Measurements from ENCODE around the gene TMEM119. TPM values are rescaled to one million over a fixed set of nuclear protein-coding genes. Genes with fewer than 3 reads are reported as not detected.

The TMEM119 gene
- total RNA-seq, 2 experiments from 2014 or later: 0.16 to 0.20 TPM

DNA sequence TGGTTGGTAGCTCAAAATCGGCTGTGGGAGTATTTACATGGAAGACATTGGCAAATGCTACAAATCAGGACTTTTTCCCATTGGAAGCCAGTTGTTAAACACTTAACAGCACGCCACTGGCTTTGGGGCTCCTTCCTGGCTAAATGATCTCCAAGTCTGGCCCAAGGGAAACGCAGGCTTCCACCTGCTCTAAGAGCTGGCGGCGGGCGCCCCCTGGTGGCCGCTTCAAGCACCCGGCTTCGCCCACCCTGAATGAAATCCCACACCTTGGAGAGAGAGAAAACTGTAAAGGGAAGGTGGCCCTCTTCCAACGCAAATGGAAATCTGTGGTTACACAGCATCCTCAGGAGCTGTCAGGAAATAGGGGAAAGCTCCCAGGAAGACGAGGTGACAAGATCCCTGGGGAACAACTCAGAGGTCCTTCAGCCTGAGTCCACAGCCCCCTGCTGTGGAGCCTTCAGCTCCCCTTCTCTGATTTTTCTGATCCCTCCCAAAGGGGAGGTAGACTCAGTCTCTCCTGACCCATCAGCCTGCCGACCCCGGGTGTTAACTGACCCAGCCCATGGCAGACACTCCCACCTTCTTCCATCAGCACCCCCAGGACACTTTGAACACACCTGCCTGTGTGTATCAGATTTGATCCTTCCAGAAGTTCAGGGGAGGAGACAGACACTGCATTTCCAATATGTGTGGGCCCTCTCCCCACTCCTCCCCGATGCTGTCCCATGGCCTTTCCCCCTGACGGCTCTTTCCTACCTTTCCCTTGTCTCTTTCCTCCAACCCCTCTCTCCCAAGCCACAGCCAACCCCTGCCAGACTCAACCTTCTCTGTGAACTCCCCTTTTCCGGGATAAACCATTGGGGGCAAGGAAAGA is 20.4 kb upstream of the TMEM119 start:
- H3K36me3 Mint-ChIP-seq: peaks cover 51% of the 10 kb centered on the region
- peaks cover 51% of the 10 kb centered on the region for H3K4me1 Mint-ChIP-seq
- no peak overlapping the region for H3K4me3 Mint-ChIP-seq

DNA sequence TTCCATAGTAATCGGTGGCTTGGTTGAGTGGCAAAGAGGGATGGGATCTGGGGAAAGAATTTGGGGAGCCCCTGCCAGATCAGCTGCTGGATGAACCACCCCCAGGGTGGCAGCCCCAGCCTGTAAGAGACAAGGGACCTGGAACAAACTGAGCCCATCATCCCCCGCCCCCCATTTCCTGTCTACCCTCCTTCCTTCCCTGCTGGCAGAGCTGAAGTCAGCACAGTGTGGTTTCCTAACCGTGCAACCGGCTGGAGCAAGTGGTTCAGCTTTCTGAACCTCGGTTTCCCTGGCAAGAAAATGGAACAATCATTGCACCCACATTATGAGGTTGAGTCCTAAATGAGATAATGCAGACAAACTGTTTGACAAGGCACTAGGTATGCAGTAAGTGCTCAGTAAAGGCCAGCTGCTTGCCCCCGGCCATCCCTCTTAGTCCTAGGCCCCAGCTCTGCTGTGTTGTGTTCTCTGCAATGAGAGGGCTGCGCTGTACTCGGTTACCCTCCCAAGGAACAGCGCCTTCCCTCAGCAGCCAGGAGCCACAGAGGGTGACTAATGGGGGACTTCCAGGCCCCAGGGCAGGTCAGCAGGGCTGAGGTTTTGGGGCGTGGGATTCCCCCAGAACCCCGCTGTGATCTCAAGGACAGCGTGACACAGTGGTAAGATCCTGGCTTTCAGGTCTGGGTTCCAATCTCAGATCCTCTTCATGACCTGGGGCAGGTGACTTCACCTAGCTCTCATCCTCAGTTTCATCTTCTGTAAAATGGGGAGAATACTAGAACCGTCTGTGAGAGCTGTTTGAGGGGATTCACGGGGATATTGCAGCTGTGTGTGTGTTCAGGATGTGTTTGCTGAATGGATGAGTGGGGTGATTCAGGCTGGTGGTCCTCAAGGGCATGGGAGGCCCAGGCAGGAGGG is 19.3 kb upstream of the TMEM119 start:
- peaks cover 4% of the 10 kb centered on the region for H3K9me3 Mint-ChIP-seq (ENCODE audit: low read depth)
- DNase-seq (peak; percentile 86), ATAC-seq (peak; percentile 80)
- peak overlapping the region; percentile 87 for H3K27ac Mint-ChIP-seq
- peaks cover 42% of the 10 kb centered on the region for H3K36me3 Mint-ChIP-seq
- no peaks in the 10 kb centered on the region for H3K27me3 Mint-ChIP-seq
- CTCF ChIA-PET: interaction anchor here (0.7 to 11.2 kb wide), 41 partner anchors 8 to 523 kb away, joined by 3 to 382 read pairs (median 5); partner anchors contain the start of genes ALKBH2, ISCU, SART3 and SELPLG
- H3K4me1 Mint-ChIP-seq: peaks cover 44% of the 10 kb centered on the region
- peak overlapping the region; percentile 16 for H3K4me3 Mint-ChIP-seq

More for the DNA sequence above, 20.4 kb upstream of the TMEM119 start:
- DNase-seq (peak; percentile 83), ATAC-seq (peak; percentile 65)
- H3K27me3 Mint-ChIP-seq: no peaks in the 10 kb centered on the region
- peaks cover 4% of the 10 kb centered on the region for H3K9me3 Mint-ChIP-seq (ENCODE audit: low read depth)
- H3K27ac Mint-ChIP-seq: peak overlapping the region; percentile 73
- CTCF ChIA-PET: interaction anchor here (0.5 to 11.2 kb wide), 49 partner anchors 9 to 1280 kb away, joined by 3 to 382 read pairs (median 4); partner anchors contain the start of genes ALKBH2, ISCU, SART3 and SELPLG

DNA sequence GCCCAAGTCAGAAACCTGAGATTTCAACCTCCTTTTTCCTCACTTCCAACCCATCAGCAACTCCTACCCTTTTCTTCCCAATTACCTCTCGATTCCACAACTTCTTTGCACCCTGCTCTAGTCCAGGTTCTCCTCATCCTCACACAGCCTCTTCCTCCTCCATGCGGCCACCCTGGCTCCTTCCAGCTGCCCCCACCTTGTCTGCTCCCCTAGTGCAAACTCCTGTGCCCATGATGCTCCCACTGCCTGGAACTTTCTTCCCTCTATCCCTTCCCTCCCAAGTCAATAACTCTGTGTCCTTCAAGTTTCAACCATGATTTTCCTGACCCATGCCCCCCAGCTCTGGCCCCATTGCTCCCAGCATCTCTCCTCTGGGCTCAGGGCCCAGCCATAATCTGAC is 18.5 kb upstream of the TMEM119 start:
- peaks cover 48% of the 10 kb centered on the region for H3K4me1 Mint-ChIP-seq
- no peak for ATAC-seq
- no peaks in the 10 kb centered on the region for H3K27me3 Mint-ChIP-seq
- no peak for DNase-seq
- peaks cover 35% of the 10 kb centered on the region for H3K36me3 Mint-ChIP-seq
- H3K27ac Mint-ChIP-seq: peak overlapping the region; percentile 87
- no peak overlapping the region for H3K4me3 Mint-ChIP-seq
- CTCF ChIA-PET: interaction anchor here (1.3 to 11.2 kb wide), 5 partner anchors 12 to 50 kb away, joined by 3 to 382 read pairs (median 22); partner anchors contain the start of genes ISCU, SART3 and SELPLG
- H3K9me3 Mint-ChIP-seq (ENCODE audit: low read depth): peaks cover 4% of the 10 kb centered on the region

DNA sequence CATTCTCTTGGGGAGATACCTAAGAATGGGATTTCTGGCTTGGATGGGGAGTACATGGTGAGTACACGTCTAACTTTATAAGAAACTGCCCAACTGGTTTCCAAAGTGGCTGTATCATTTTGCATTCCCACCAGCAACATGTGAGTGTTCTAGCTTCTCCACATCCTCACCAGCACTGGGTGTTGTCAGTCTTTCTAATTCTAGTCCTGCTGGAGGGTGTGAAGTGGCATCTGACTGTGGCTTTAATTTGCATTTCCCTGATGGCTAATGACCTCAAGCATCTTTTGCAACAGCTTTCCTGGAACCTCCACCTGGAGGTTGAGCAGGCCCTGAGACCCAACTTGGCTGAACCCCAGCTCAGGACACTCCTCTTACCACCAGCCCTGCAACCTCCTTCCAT is 18.0 kb upstream of the TMEM119 start:
- Mint-ChIP-seq H3K9me3 (ENCODE audit: low read depth) (peaks cover 4% of the 10 kb centered on the region), H3K36me3 (peaks cover 32% of the 10 kb centered on the region), H3K4me1 (peaks cover 46% of the 10 kb centered on the region), H3K27ac (no peak overlapping the region), H3K4me3 (no peak overlapping the region), H3K27me3 (no peaks in the 10 kb centered on the region)
- ATAC-seq (no peak), DNase-seq (no peak)
- CTCF ChIA-PET: interaction anchor here (1.3 to 11.2 kb wide), 3 partner anchors 12 to 50 kb away, joined by 3 to 382 read pairs (median 166); partner anchors contain the start of genes ISCU, SART3 and SELPLG

DNA sequence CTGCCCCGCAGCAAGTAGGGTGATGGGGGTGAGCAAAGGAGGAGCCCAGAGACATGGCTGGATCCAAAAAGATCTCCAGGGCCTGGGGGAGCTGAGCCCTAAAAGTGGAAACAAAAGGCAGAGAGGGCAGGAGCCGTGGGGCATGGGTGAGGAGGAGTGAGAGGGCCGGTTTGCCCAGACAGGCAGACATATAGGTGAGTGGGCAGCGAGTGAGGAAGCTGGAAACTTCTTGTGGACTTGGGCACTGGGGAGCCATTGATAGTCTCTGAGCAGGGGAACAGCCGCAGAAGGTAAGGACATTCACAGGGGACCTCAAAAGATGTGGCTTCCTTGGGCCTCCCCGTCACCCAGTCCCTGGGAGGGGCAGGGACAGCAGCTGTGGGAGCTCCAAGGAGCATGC is 16.8 kb upstream of the TMEM119 start:
- H3K27me3 Mint-ChIP-seq: no peaks in the 10 kb centered on the region
- no peak overlapping the region for H3K27ac Mint-ChIP-seq
- H3K36me3 Mint-ChIP-seq: peaks cover 24% of the 10 kb centered on the region
- H3K4me1 Mint-ChIP-seq: peaks cover 46% of the 10 kb centered on the region
- CTCF ChIA-PET: interaction anchor here (6.4 to 11.2 kb wide), 2 partner anchors 17 to 48 kb away, joined by 166 to 382 read pairs; partner anchors contain the start of genes ISCU, SART3 and SELPLG
- DNase-seq (no peak), ATAC-seq (no peak)
- no peak overlapping the region for H3K4me3 Mint-ChIP-seq
- peaks cover 4% of the 10 kb centered on the region for H3K9me3 Mint-ChIP-seq (ENCODE audit: low read depth)

DNA sequence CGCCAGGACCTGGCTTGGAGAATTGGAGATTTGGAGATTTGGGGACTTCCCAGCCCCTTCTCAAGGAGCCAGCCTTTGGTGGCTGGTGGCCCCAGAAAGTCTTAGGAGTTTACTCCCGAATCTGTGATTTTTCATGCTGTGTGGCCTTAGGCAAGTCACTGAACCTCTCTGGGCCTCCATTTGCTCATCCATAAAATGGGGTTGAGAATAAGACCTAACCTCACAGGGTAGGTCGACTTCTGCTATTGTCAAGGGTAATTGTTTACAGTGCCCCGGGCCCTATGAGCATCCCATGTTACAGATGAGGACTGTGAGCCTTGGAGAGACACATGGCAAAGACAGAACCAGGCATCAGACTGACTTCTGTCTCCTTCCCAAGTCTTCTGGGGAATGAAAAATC is 16.2 kb upstream of the TMEM119 start:
- no peak overlapping the region for H3K4me3 Mint-ChIP-seq
- CTCF ChIA-PET: interaction anchor here (11.2 kb wide), 1 partner anchor 48 kb away, joined by 382 read pairs; the partner anchor contains the start of genes ISCU and SART3
- no peaks in the 10 kb centered on the region for H3K27me3 Mint-ChIP-seq
- no peak for DNase-seq
- peaks cover 42% of the 10 kb centered on the region for H3K4me1 Mint-ChIP-seq
- no peak for ATAC-seq
- H3K9me3 Mint-ChIP-seq (ENCODE audit: low read depth): peaks cover 4% of the 10 kb centered on the region
- peaks cover 22% of the 10 kb centered on the region for H3K36me3 Mint-ChIP-seq
- no peak overlapping the region for H3K27ac Mint-ChIP-seq

DNA sequence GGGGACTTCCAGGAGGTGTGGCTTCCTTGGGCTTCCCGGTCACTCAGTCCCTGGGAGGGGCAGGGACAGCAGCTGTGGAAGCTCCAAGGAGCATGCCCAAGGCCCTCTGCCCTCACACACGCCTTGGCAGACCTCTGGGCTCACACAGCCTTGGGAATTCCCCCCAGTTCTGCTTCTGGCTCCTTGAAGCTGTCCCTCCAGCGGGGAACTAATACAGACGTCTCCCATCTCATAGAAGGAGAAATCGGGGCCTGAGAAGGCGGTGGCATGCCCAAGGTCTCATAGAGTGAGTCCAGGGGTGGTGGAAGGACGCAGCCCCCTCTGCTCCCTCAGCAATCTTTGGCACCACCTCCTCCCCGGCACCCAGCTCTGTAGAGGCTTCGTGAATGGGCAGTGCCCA is 15.7 kb upstream of the TMEM119 start:
- peaks cover 4% of the 10 kb centered on the region for H3K9me3 Mint-ChIP-seq (ENCODE audit: low read depth)
- peaks cover 21% of the 10 kb centered on the region for H3K36me3 Mint-ChIP-seq
- no peak for DNase-seq
- CTCF ChIA-PET: interaction anchor here (1.1 to 11.2 kb wide), 3 partner anchors 26 to 51 kb away, joined by 3 to 382 read pairs (median 5); partner anchors contain the start of genes ISCU and SART3
- H3K4me3 Mint-ChIP-seq: no peak overlapping the region
- H3K27ac Mint-ChIP-seq: no peak overlapping the region
- no peaks in the 10 kb centered on the region for H3K27me3 Mint-ChIP-seq
- peaks cover 39% of the 10 kb centered on the region for H3K4me1 Mint-ChIP-seq
- ATAC-seq: no peak

DNA sequence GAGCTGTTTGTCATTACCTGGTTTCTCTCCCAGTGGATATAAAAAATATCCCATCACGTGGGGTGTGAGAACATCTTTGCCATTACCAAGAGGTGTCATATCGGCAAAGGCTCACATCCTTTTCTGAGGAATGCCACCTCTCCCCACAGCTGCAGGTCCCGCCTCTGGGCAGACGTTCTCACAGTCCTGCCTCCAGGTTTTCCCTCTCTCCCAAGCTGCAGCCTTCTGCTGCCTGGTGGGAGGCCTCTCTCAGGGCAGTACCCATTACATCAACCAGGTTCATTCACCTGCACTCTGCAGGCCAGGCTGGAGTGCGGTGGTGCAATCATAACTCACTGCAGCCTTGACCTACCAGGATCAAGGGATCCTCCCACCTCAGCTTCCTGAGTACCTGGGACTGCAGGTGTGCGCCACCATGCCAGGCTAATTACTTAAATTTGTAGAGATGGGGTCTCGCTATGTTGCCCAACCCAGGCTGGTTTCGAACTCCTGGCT is 15.0 kb upstream of the TMEM119 start:
- peaks cover 21% of the 10 kb centered on the region for H3K36me3 Mint-ChIP-seq
- H3K27ac Mint-ChIP-seq: no peak overlapping the region
- ATAC-seq (no peak), DNase-seq (no peak)
- H3K9me3 Mint-ChIP-seq (ENCODE audit: low read depth): peaks cover 4% of the 10 kb centered on the region
- H3K4me1 Mint-ChIP-seq: peaks cover 32% of the 10 kb centered on the region
- CTCF ChIA-PET: interaction anchor here (0.9 to 11.2 kb wide), 4 partner anchors 27 to 51 kb away, joined by 3 to 382 read pairs (median 4); partner anchors contain the start of genes ISCU and SART3
- H3K4me3 Mint-ChIP-seq: no peak overlapping the region
- peaks cover 1% of the 10 kb centered on the region for H3K27me3 Mint-ChIP-seq

DNA sequence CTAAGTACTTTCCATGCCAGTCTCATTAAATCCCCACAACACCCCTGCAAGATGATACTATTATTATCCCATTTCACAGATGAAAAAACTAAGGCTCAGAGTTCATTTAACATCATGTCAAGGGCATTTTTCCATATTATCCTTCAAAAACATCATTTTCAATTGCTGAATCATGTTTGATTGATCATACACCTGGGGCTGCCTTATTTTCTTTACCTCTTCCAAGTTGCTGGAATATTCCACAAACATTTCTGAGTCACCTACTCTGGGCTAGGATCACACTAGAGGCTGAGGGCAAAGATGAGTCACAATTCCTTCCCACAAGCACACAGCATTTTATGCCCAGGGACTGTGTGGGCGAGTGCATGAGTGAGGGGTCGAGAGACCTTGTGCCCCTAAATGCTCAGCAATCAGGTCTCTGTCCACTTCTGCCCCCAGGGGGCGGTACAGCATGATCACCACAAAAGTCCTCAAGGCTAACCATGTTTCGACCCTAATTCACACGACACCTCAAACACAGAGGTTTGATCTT is 14.1 kb upstream of the TMEM119 start:
- peak; percentile 61 for DNase-seq
- CTCF ChIA-PET: interaction anchor here (0.9 to 11.2 kb wide), 3 partner anchors 34 to 52 kb away, joined by 4 to 382 read pairs (median 5); partner anchors contain the start of genes ISCU and SART3
- H3K9me3 Mint-ChIP-seq (ENCODE audit: low read depth): peaks cover 4% of the 10 kb centered on the region
- peaks cover 17% of the 10 kb centered on the region for H3K36me3 Mint-ChIP-seq
- H3K4me1 Mint-ChIP-seq: peaks cover 24% of the 10 kb centered on the region
- ATAC-seq: peak; percentile 50
- H3K4me3 Mint-ChIP-seq: no peak overlapping the region
- no peak overlapping the region for H3K27ac Mint-ChIP-seq
- peaks cover 3% of the 10 kb centered on the region for H3K27me3 Mint-ChIP-seq

DNA sequence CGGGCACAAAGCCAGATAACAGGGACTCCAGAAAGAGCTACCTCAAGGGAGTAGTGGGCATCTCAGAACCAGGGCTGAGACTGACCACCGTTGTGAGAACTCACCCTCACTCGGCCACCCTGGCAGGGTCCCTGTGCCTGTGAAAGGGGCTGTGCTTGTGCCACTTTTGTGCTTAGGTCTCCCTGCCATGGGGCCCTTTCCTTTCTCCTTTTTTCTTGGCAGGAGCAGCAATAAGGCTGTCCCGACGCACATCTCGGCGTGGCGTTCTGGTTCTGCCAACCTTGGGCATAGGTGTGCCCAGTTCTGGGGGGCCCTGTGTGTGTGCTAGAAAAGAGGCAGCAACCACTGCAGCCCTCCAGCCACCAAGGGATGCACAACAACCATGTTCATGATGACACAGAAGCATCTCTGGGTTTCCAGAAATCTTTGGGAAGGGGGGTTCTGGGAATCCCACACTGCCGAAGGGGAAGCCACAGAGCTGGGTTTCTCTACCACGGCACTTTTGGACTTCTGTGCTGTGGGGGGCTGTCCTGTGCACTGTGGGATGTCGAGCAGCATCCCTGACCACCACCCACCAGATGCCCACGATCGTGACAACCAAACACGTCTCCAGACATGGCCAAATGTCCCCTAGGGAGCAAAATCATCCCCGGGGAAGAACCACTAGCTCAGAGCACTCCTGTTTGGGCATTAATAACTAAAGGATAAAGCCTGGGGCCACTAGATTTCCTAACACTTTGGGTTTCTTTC is 13.1 kb upstream of the TMEM119 start:
- Mint-ChIP-seq H3K4me3 (no peak overlapping the region), H3K27ac (no peak overlapping the region), H3K9me3 (ENCODE audit: low read depth) (peaks cover under 1% of the 10 kb centered on the region), H3K4me1 (peaks cover 15% of the 10 kb centered on the region), H3K36me3 (peaks cover 8% of the 10 kb centered on the region), H3K27me3 (peaks cover 3% of the 10 kb centered on the region)
- DNase-seq (no peak), ATAC-seq (no peak)
- CTCF ChIA-PET: no interaction called here

DNA sequence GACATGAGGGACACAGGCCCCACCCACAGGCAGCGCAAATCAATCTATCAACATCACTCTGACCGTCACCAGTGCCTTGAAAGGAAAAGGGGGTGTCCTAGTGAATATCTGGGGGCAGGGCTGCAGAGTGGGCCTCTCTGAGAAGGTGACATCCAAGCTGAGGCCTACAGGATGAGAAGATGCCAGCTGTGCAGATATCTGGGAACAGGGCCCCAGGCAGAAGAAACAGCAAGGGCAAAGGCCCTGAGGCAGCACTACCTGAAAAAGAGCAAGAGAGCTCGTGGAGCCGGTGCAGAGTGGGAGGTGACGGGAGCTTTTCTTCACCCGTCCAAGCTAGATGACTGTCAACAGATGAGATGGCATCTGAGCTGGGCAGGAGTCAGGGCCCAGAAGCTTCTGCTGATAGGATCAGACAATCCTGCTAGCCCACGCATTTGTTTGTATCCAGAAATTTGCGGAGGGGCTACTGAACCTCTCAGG is 12.5 kb upstream of the TMEM119 start:
- peaks cover 3% of the 10 kb centered on the region for H3K27me3 Mint-ChIP-seq
- CTCF ChIA-PET: no interaction called here
- ATAC-seq (no peak), DNase-seq (no peak)
- H3K9me3 Mint-ChIP-seq (ENCODE audit: low read depth): peaks cover 2% of the 10 kb centered on the region
- H3K4me3 Mint-ChIP-seq: no peak overlapping the region
- peaks cover 12% of the 10 kb centered on the region for H3K4me1 Mint-ChIP-seq
- no peak overlapping the region for H3K27ac Mint-ChIP-seq
- H3K36me3 Mint-ChIP-seq: peaks cover 2% of the 10 kb centered on the region

Data from activated CD8-positive, alpha-beta memory T cell treated with anti-CD3 and anti-CD28 coated beads, Interleukin-2, amount 10 ng/mL, durations not matched to agents 7 days and 5 days (primary cell).